GM23248 (cell line): ENCODE results near the gene CHN2. TPM values are rescaled to one million over a fixed set of nuclear protein-coding genes. Genes with fewer than 3 reads are reported as not detected.

Source experiments
- DNase-seq: peaks from one replicate; pipeline ENCODE4 v3.0.0-alpha.2; 2015
- H2AFZ ChIP-seq: fragments of 200-600 bp; sonication (generic); 2 replicates; pipeline ENCODE4 v1.6.1; 2016; ENCODE audit warnings: antibody characterized with exemption
- H3F3A ChIP-seq: fragments of 200-600 bp; sonication (generic); 2 replicates; pipeline ENCODE4 v1.6.1; 2016; ENCODE audit warnings: mild to moderate bottlenecking, antibody characterized with exemption, mixed run types; ENCODE audit not compliant: insufficient read depth
- H3K27ac ChIP-seq: fragments of 200-600 bp; sonication (generic); 2 replicates; pipeline ENCODE4 v1.5.1; 2016; ENCODE audit warnings: mild to moderate bottlenecking
- H3K27me3 ChIP-seq: fragments of 200-600 bp; sonication (generic); replicated peaks from 2 replicates; pipeline ENCODE4 v1.6.1; 2016; ENCODE audit warnings: mild to moderate bottlenecking; ENCODE audit not compliant: insufficient read depth
- H3K36me3 ChIP-seq: fragments of 200-600 bp; sonication (generic); 2 replicates; pipeline ENCODE4 v1.6.1; 2016; ENCODE audit warnings: low read depth, mild to moderate bottlenecking
- H3K4me1 ChIP-seq: fragments of 200-600 bp; sonication (generic); 2 replicates; pipeline ENCODE4 v1.6.1; 2016; ENCODE audit warnings: mild to moderate bottlenecking; ENCODE audit not compliant: insufficient read depth
- H3K4me2 ChIP-seq: fragments of 200-600 bp; sonication (generic); one replicate; pipeline ENCODE4 v1.6.1; 2016; ENCODE audit warnings: mild to moderate bottlenecking; ENCODE audit not compliant: unreplicated experiment
- H3K4me3 ChIP-seq: fragments of 200-600 bp; sonication (generic); 2 replicates; pipeline ENCODE4 v1.5.1; 2016; ENCODE audit warnings: mild to moderate bottlenecking
- H3K79me2 ChIP-seq: fragments of 200-600 bp; sonication (generic); 2 replicates; pipeline ENCODE4 v1.6.1; 2016; ENCODE audit warnings: mild to moderate bottlenecking; ENCODE audit not compliant: insufficient read depth
- H3K9ac ChIP-seq: fragments of 200-600 bp; sonication (generic); 2 replicates; pipeline ENCODE4 v1.6.1; 2016; ENCODE audit warnings: mild to moderate bottlenecking
- H3K9me2 ChIP-seq: fragments of 200-600 bp; sonication (generic); 2 replicates; pipeline ENCODE4 v1.6.1; 2016; ENCODE audit warnings: mixed run types, mild to moderate bottlenecking, moderate library complexity; ENCODE audit not compliant: insufficient read depth
- H3K9me3 ChIP-seq: fragments of 200-600 bp; sonication (generic); one replicate; pipeline ENCODE4 v1.6.1; 2017; ENCODE audit warnings: low read depth
- H4K20me1 ChIP-seq: fragments of 200-600 bp; sonication (generic); 2 replicates; pipeline ENCODE4 v1.6.0; 2016; ENCODE audit not compliant: insufficient read depth
- EZH2 ChIP-seq: fragments of 200-600 bp; sonication (generic); IDR thresholded peaks from 2 replicates; pipeline ENCODE4 v1.6.1; 2018; ENCODE audit warnings: antibody characterized with exemption, mild to moderate bottlenecking; ENCODE audit not compliant: insufficient read depth, poor library complexity, severe bottlenecking
- EZH2phosphoT487 ChIP-seq: fragments of 200-600 bp; sonication (generic); IDR thresholded peaks from 2 replicates; pipeline ENCODE4 v1.6.1; 2018; ENCODE audit warnings: antibody characterized with exemption, moderate library complexity, mild to moderate bottlenecking, low read depth; ENCODE audit not compliant: insufficient read depth
- WGBS, 2 experiments: methylation state at CpG; one replicate each; pipeline ENCODE4 v1.1.6; 2015 to 2017; ENCODE audit warnings: low lambda C conversion rate in 2 of 2, low coverage in 1 of 2; ENCODE audit errors: missing lambda C conversion rate in 2 of 2; 5-methylcytosine and 5-hydroxymethylcytosine counted together
- in situ Hi-C: fragments of 300-500 bp; cut with MboI; formaldehyde crosslinking; loops from 2 replicates; pipeline ENCODE4 v1.15.0; 2020
- polyA plus RNA-seq: library from polyadenylated mRNA; unstranded; fragments of >200 nt; fragmentation: Nextera tagmentation; extraction: Ambion mirVana; gene quantifications from 2 replicates; pipeline ENCODE4 v1.2.1, GENCODE V29; 2016
- total RNA-seq: library from RNA; depleted of rRNA; stranded (reverse); fragments of >200 nt; shearing (Covaris generic); gene quantifications from 2 replicates; pipeline ENCODE4 v1.2.3, GENCODE V29; 2014

Gene CHN2
- total and polyA plus RNA-seq, 2 experiments from 2014 or later: 1.5 to 2.3 TPM

- 0 to 5% methylated on average over 1 of the region's 1 CpG for WGBS, 2 experiments
- Histone ChIP-seq H3K36me3 (no peaks in the 10 kb centered on the region), H3K9ac (no peak overlapping the region), H3K9me2 (no peaks in the 10 kb centered on the region), H3F3A (peaks cover 17% of the 10 kb centered on the region), H3K4me1 (peaks cover 22% of the 10 kb centered on the region), H3K79me2 (no peaks in the 10 kb centered on the region), H3K27me3 (no peaks in the 10 kb centered on the region), H3K4me2 (peak overlapping the region; percentile 36), H3K27ac (no peak overlapping the region), H3K9me3 (no peaks in the 10 kb centered on the region), H3K4me3 (no peak overlapping the region), H4K20me1 (no peaks in the 10 kb centered on the region), H2AFZ (no peak overlapping the region)
- no peak for TF ChIP-seq EZH2phosphoT487
- no peak for TF ChIP-seq EZH2
- in situ Hi-C loops: no loop called here
- DNase-seq: peak; percentile 93
Measured at GRCh38 chr7:29287366-29287765, 92.8 kb downstream of the CHN2 start.

- H3K4me1 ChIP-seq: peaks cover 22% of the 10 kb centered on the region
- TF ChIP-seq EZH2 (no peak), EZH2phosphoT487 (no peak)
- H3K27ac ChIP-seq: no peak overlapping the region
- H3K36me3 ChIP-seq: no peaks in the 10 kb centered on the region
- no peak overlapping the region for H3K4me3 ChIP-seq
- H3F3A ChIP-seq: peaks cover 17% of the 10 kb centered on the region
- 85 to 90% methylated on average over 6 of the region's 6 CpGs for WGBS, 2 experiments
- no peak overlapping the region for H2AFZ ChIP-seq
- H3K79me2 ChIP-seq: no peaks in the 10 kb centered on the region
- H3K9me3 ChIP-seq: no peaks in the 10 kb centered on the region
- no peak for DNase-seq
- no peaks in the 10 kb centered on the region for H4K20me1 ChIP-seq
- no peaks in the 10 kb centered on the region for H3K27me3 ChIP-seq
- in situ Hi-C loops: no loop called here
- H3K9ac ChIP-seq: no peak overlapping the region
- no peaks in the 10 kb centered on the region for H3K9me2 ChIP-seq
- no peak overlapping the region for H3K4me2 ChIP-seq
Measured at GRCh38 chr7:29288181-29289091, 93.9 kb downstream of the CHN2 start.

GRCh38 chr7:29289156-29290021 lies 94.8 kb downstream of the CHN2 start:
- Histone ChIP-seq H3K27me3 (no peaks in the 10 kb centered on the region), H4K20me1 (no peaks in the 10 kb centered on the region), H3K9me2 (no peaks in the 10 kb centered on the region), H3K4me1 (peaks cover 22% of the 10 kb centered on the region), H3F3A (peaks cover 17% of the 10 kb centered on the region), H3K27ac (no peak overlapping the region), H3K4me3 (no peak overlapping the region), H2AFZ (no peak overlapping the region), H3K79me2 (no peaks in the 10 kb centered on the region), H3K4me2 (no peak overlapping the region), H3K9me3 (no peaks in the 10 kb centered on the region), H3K9ac (no peak overlapping the region), H3K36me3 (no peaks in the 10 kb centered on the region)
- DNase-seq: no peak
- 88 to 89% methylated on average over 15 of the region's 15 CpGs for WGBS, 2 experiments
- in situ Hi-C loops: no loop called here
- TF ChIP-seq EZH2 (no peak), EZH2phosphoT487 (no peak)

GRCh38 chr7:29290829-29291228 lies 96.3 kb downstream of the CHN2 start:
- Histone ChIP-seq H3K36me3 (no peaks in the 10 kb centered on the region), H3K4me1 (peaks cover 16% of the 10 kb centered on the region), H3K4me3 (no peak overlapping the region), H2AFZ (no peak overlapping the region), H3F3A (peaks cover 8% of the 10 kb centered on the region), H3K4me2 (no peak overlapping the region), H3K9me3 (no peaks in the 10 kb centered on the region), H3K27me3 (no peaks in the 10 kb centered on the region), H3K9ac (no peak overlapping the region), H3K9me2 (no peaks in the 10 kb centered on the region), H4K20me1 (no peaks in the 10 kb centered on the region), H3K79me2 (no peaks in the 10 kb centered on the region), H3K27ac (no peak overlapping the region)
- no peak for TF ChIP-seq EZH2phosphoT487
- no peak for DNase-seq
- in situ Hi-C loops: no loop called here
- WGBS, 2 experiments: 92 to 93% methylated on average over 6 of the region's 6 CpGs
